Measurements from ENCODE around the gene ABCD3. TPM values are rescaled to one million over a fixed set of nuclear protein-coding genes. Genes with fewer than 3 reads are reported as not detected.

Gene ABCD3
- total and polyA plus RNA-seq, 8 donors: 42.7 to 66.1 (median 49.3) TPM

- H3K4me1 ChIP-seq: no peaks in the 10 kb centered on the region
- intact Hi-C loops (cut with DNase I): no loop called here
- no peak overlapping the region for H3K4me3 ChIP-seq
- ATAC-seq (no peak), DNase-seq (no peak)
- H3K27me3 ChIP-seq: no peaks in the 10 kb centered on the region
- no peak for TF ChIP-seq CTCF (IDR thresholded peaks at IDR 0.05)
- peaks cover 0 to 46% of the 10 kb centered on the region in 2 donors for H3K36me3 ChIP-seq
- H3K27ac ChIP-seq: no peak overlapping the region
- no peaks in the 10 kb centered on the region for H3K9me3 ChIP-seq
These were observed 86.4 kb downstream of the ABCD3 start for GRCh38 chr1:94504601-94505000.

DNA sequence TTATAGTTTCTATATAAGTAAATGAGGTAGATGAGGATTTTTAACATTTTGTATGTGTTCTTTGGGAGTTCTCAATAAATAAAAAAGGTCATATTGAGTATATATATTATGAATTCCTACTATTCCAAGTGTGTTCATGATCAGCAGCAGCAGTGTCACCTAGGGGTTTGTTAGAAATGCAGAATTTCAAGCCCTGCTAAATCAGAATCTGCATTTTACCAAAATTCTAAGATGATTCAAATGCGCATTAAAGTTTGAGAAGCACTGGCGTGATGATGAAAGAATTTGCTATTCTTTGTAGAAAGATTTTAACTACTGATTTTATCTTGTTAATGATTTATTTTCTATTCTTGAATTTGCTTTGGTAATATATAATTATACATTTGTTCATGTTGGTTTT, 94.6 kb downstream of the ABCD3 start:
- Histone ChIP-seq H3K36me3 (no peaks in the 10 kb centered on the region), H3K9me3 (no peaks in the 10 kb centered on the region), H3K4me1 (no peaks in the 10 kb centered on the region), H3K4me3 (no peak overlapping the region), H3K27me3 (no peaks in the 10 kb centered on the region), H3K27ac (no peak overlapping the region)
- DNase-seq: no peak
- no peak for TF ChIP-seq CTCF (IDR thresholded peaks at IDR 0.05)
- no peak for ATAC-seq
- intact Hi-C loops (cut with DNase I): no loop called here

GRCh38 chr1:94514095-94514727, 96.0 kb downstream of the ABCD3 start:
- no peaks in the 10 kb centered on the region for H3K4me1 ChIP-seq
- peak; percentile 46 for TF ChIP-seq CTCF (IDR thresholded peaks at IDR 0.05)
- H3K27ac ChIP-seq: no peak overlapping the region
- intact Hi-C loops (cut with DNase I): no loop called here
- no peaks in the 10 kb centered on the region for H3K36me3 ChIP-seq
- ATAC-seq: peak; percentile 71
- no peak overlapping the region for H3K4me3 ChIP-seq
- no peak for DNase-seq
- H3K27me3 ChIP-seq: no peaks in the 10 kb centered on the region
- no peaks in the 10 kb centered on the region for H3K9me3 ChIP-seq

- intact Hi-C loops (cut with DNase I): no loop called here
- ATAC-seq (no peak), DNase-seq (no peak)
- H3K27me3 ChIP-seq: no peaks in the 10 kb centered on the region
- TF ChIP-seq CTCF (IDR thresholded peaks at IDR 0.05): no peak
- no peaks in the 10 kb centered on the region for H3K9me3 ChIP-seq
- no peak overlapping the region for H3K27ac ChIP-seq
- no peak overlapping the region for H3K4me3 ChIP-seq
- H3K36me3 ChIP-seq: no peaks in the 10 kb centered on the region
- no peaks in the 10 kb centered on the region for H3K4me1 ChIP-seq
These were observed 97.2 kb downstream of the ABCD3 start for GRCh38 chr1:94515296-94515947.

- H3K4me3 ChIP-seq: no peak overlapping the region
- DNase-seq (no peak), ATAC-seq (no peak)
- no peak overlapping the region for H3K27ac ChIP-seq
- H3K4me1 ChIP-seq: no peaks in the 10 kb centered on the region
- H3K9me3 ChIP-seq: no peaks in the 10 kb centered on the region
- H3K27me3 ChIP-seq: no peaks in the 10 kb centered on the region
- H3K36me3 ChIP-seq: no peaks in the 10 kb centered on the region
- intact Hi-C loops (cut with DNase I): no loop called here
- TF ChIP-seq CTCF (IDR thresholded peaks at IDR 0.05): no peak
These were observed 101.2 kb downstream of the ABCD3 start for GRCh38 chr1:94519351-94519750.
